CD1c-positive myeloid dendritic cell (primary cell): ENCODE data around the gene SNX8.
A peak's percentile ranks its signal among the peaks of the same experiment; 100 is the strongest.
"Not testable (repeated sequence)": the region's sequence is repeated elsewhere in the genome, so short reads cannot be mapped to it uniquely, and the experiment has no call there.

ENCODE experiments used
- DNase-seq: peaks from one replicate; pipeline ENCODE4 v3.0.0-alpha.2; 2016; ENCODE audit errors: extremely low spot score

SNX8 gene

DNA sequence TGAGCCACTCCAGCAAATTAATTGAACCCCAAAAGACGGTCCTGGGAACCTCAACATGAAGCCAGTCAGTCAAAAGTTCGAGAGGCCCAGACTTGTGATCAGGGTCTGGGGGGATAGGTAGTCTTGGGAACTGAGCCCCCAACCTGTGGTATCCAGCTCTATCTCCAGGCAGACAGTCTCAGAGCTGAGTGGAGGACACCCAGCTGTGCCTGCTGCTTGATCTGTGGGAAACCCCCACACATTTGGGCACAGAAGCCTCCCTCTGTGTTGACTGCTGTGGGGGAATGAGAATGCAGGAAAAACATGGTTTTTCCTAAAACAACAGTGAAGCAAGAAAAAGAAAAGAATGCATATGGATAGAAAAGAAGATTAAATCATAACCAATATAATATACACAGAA is 16.3 kb upstream of the SNX8 start:
- no peak for DNase-seq

DNA sequence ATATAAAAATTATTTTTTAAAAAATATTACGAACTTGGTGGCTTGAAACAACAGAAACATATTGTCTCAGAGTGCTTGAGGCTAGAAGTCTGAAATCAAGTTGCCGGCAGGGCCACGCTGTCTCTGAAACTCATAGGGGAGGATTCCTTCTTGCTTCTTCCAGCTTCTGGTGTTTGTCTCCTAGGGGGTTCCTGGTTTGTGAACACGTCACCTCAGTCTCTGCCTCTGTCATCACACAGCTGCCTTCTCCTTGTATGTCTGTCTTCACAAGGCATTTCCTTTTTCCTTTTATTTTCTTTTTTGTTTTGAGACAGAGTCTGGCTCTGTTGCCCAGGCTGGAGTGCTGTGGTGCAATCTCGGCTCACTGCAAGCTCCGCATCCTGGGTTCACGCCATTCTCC is 12.7 kb upstream of the SNX8 start:
- DNase-seq = peak; percentile 79

DNA sequence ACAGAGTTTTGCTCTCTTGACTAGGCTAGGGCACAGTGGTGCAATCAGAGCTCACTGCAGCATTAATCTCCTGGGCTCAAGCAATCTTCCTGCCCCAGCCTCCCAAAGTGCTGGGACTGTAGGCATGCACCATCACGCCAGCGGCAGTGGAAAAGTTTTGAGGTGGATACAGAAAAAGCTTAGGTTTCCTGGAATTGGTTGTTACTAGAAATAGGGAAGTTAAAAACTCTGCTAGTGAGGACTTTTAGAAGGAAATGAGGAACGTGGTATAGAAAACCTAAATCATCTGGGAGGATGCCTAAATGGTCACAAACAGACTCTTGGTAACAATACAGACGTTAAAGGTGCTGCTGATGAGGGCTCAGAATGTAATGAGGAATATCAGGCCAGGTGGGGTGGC is 10.9 kb upstream of the SNX8 start:
- peak; percentile 85 for DNase-seq

- no peak for DNase-seq
These were observed 6.8 kb upstream of the SNX8 start for GRCh38 chr7:2321020-2321419.

GRCh38 chr7:2317556-2318293 is 3.5 kb upstream of the SNX8 start:
- peak; percentile 36 for DNase-seq

DNA sequence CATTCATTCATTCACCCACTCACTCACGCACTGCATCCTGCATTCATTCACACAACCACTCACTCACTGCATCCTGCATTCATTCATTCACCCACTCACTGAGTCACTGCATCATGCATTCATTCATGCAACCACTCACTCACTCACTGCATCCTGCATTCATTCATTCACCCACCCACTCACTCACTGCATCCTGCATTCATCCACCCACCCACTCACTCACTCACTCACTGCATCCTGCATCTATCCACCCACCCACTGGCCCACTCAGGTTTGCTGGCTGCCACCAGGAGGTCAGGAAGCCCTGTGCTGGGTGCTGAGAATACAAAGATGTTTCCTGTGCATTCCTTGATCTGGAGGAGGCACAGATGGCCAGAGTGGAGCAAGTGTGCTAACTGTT is 2.3 kb upstream of the SNX8 start:
- no peak for DNase-seq

DNA sequence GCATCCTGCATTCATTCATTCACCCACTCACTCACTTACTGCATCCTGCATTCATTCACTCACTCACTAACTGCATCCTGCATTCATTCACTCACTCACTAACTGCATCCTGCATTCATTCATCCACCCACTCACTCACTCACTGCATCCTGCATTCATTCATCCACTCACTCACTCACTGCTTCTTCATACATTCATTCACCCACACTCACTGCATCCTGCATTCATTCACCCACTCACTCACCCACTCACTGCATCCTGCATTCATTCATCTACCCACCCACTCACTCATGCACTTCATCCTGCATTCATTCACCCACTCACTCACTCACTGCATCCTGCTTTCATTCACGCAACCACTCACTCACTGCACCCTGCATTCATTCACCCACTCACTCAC is 1.5 kb upstream of the SNX8 start:
- DNase-seq = no peak

DNA sequence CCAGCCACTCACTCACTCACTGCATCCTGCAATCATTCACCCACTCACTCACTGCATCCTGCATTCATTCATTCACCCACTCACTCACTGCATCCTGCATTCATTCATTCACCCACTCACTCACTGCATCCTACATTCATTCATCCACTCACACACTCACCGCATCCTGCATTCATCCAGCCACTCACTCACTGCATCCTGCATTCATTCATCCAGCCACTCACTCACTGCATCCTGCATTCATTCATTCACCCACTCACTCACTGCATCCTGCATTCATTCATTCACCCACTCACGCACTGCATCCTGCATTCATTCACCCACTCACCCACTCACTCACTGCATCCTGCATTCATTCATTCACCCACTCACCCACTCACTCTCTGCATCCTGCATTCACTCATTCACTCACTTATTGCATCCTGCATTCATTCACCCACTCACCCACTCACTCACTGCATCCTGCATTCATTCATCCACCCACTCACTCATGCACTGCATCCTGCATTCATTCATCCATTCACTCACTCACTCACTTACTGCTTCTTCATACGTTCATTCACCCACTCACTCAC is 802 bp upstream of the SNX8 start:
- DNase-seq = not testable (repeated sequence)

GRCh38 chr7:2313450-2314208 is 612 bp downstream of the SNX8 start:
- DNase-seq = peak; percentile 56

GRCh38 chr7:2312267-2312929 is 1.8 kb downstream of the SNX8 start:
- no peak for DNase-seq

- DNase-seq = peak; percentile 36
These were observed 4.3 kb downstream of the SNX8 start for GRCh38 chr7:2309889-2310331.

DNA sequence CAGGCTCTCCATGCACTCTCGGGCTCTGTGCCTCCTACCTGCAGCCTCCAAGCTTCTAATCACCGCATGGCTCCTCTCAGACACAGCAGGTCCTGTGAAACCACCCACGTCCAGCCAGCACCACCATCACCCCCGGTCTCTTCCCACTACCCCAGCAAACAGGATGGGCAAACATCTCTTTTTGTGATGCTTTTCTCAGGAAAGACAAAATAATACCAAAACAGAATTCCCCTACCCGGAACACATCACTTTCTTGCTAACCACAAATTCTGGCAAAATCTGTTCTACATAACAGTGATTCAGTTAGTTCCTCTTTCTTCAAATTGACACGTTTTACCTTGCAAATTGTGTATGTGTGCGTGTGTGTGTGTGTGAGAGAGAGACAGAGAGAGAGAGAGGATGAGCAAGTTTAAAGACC is 6.5 kb downstream of the SNX8 start:
- DNase-seq = peak; percentile 91

DNA sequence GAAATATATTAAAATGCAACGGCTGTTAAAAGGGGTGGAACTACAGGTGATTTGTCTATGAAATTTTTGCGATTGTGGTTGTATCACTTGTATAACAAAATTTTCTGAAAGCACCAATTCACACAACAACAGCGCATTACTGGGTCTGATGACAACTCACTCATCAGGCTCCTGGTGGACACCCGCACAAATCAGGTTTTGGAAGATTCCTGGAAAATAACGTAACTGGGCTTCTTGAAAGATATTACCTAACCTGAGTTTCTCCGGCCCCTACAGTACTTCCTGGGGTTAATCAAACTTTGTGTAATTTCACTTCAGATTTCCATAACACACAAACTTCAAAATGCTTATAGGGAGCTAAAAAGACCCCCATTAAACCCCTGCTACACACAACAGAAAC is 7.6 kb downstream of the SNX8 start:
- DNase-seq = peak; percentile 66

DNA sequence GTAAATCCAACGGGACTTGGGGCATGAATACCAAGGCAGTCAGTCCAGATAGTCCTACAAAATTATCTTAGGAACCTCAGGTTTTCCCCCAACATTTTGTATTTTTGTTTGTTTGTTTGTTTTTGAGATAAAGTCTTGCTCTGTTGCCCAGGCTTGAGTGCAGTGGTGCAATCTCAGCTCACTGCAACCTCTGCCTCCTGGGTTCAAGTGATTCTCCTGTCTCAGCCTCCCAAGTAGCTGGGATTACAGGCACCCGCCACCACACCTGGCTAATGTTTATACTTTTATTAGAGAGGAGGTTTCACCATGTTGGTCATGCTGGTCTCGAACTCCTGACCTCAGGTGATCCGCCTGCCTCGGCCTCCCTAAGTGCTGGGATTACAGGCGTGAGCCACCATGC is 9.0 kb downstream of the SNX8 start:
- not testable (repeated sequence) for DNase-seq

GRCh38 chr7:2303520-2303919 is 10.7 kb downstream of the SNX8 start:
- not testable (repeated sequence) for DNase-seq

GRCh38 chr7:2302743-2303397 is 11.4 kb downstream of the SNX8 start:
- not testable (repeated sequence) for DNase-seq

DNA sequence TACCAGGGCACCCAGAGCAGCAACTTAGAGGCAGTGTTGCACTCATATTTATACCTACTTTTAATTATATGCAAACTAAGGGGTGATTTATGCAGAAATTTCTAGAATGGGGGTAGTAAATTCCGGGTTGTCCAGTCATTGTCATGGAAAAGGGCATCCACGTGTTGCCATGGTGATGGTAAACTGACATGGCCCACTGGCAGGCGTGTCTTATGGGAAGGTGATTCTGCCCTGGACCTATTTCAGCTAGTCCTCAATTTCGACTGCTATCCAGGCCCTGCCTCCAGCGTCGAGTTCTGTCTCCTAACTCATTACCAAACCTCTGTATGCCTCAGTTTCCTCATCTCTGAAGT is 12.8 kb downstream of the SNX8 start:
- no peak for DNase-seq

DNA sequence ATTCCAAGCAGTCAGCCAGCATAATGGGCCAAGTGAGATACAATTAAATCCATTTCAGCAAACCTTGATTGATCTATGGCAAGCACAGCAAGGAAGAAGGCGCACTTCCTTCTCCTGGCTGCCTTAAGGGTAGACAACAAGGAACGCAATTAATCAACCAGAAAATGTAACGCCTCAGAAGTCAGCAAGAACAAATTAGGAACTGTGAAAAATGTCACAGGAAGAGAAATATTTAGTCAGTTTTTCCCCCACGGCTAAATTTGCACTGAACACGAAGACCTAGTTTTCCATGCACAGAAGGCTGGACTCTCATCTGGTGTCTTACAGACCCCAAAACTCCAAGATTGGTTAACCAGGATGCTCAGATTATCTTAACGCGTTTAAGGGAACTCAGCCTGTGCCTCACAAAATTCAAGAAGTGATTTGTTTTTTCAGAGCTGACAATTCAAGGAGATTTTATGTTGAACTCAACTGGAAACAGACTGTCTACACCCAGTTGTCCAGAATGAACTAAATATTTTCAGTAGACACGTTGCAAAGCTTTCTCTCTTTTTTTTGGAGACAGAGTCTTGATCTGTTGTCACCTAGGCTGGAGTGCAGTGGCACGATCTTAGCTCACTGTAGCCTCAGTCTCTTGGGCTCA is 14.2 kb downstream of the SNX8 start:
- peak; percentile 89 for DNase-seq

GRCh38 chr7:2299131-2299829 is 15.0 kb downstream of the SNX8 start:
- DNase-seq = peak; percentile 97

DNA sequence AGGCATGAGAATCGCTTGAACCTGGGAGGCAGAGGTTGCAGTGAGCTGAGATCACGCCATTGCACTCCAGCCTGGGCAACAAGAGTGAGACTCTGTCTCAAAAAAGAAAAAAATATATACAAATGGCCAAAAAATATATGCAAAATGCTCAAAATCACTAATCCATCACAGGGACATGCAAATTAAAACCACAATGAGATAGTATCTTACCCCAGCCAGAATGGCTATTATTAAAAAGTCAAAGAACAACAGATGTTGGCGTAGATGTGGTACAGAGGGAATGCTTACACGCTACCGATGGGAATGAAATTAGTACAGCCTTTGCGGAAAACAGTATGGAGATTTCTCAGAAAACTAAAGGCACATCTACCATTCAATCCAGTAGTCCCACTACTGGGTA is 17.4 kb downstream of the SNX8 start:
- DNase-seq = no peak
